Neural progenitor cell (in vitro differentiated cells): ENCODE measurements around the gene LTBP2. TPM values are rescaled to one million over a fixed set of nuclear protein-coding genes. Genes with fewer than 3 reads are reported as not detected.

Experiments
- DNase-seq: peaks from one replicate; pipeline ENCODE4 v3.0.0-alpha.2; 2016; ENCODE audit warnings: low spot score
- H2AFZ ChIP-seq: fragments of 200-600 bp; sonication (generic); replicated peaks from 2 replicates; pipeline ENCODE4 v1.6.1; 2016; ENCODE audit warnings: antibody characterized with exemption
- H3F3A ChIP-seq: fragments of 200-600 bp; sonication (generic); 2 replicates; pipeline ENCODE4 v1.6.1; 2016; ENCODE audit warnings: antibody characterized with exemption, low read depth
- H3K27ac ChIP-seq: fragments of 200-600 bp; sonication (generic); 2 replicates; pipeline ENCODE4 v1.5.1; 2016; ENCODE audit warnings: mild to moderate bottlenecking
- H3K27me3 ChIP-seq: fragments of 200-600 bp; sonication (generic); 2 replicates; pipeline ENCODE4 v1.6.1; 2016; ENCODE audit warnings: mild to moderate bottlenecking, moderate library complexity
- H3K36me3 ChIP-seq: fragments of 200-600 bp; sonication (generic); 2 replicates; pipeline ENCODE4 v1.5.1; 2016
- H3K4me1 ChIP-seq: fragments of 200-600 bp; sonication (generic); 2 replicates; pipeline ENCODE4 v1.6.1; 2016; ENCODE audit warnings: mixed run types
- H3K4me2 ChIP-seq: fragments of 200-600 bp; sonication (generic); 2 replicates; pipeline ENCODE4 v1.6.1; 2016
- H3K4me3 ChIP-seq: fragments of 200-600 bp; sonication (generic); 2 replicates; pipeline ENCODE4 v1.5.1; 2016
- H3K79me2 ChIP-seq: fragments of 200-600 bp; sonication (generic); 2 replicates; pipeline ENCODE4 v1.6.1; 2016; ENCODE audit warnings: low read depth
- H3K9ac ChIP-seq: fragments of 200-600 bp; sonication (generic); 2 replicates; pipeline ENCODE4 v1.6.1; 2016
- H3K9me3 ChIP-seq: fragments of 200-600 bp; sonication (generic); 2 replicates; pipeline ENCODE4 v1.5.1; 2016; ENCODE audit warnings: low read depth
- H4K20me1 ChIP-seq: fragments of 200-600 bp; sonication (generic); 2 replicates; pipeline ENCODE4 v1.6.1; 2016; ENCODE audit warnings: low read depth
- H3K27ac Mint-ChIP-seq: 3 replicates; pipeline ENCODE4 v1.8.0; 2021; ENCODE audit warnings: mixed read lengths
- H3K27me3 Mint-ChIP-seq: 2 replicates; pipeline ENCODE4 v1.8.0; 2022; ENCODE audit warnings: low read depth, mild to moderate bottlenecking, inconsistent platforms, moderate library complexity, mixed read lengths; ENCODE audit not compliant: insufficient read depth
- H3K36me3 Mint-ChIP-seq: 3 replicates; pipeline ENCODE4 v1.8.0; 2021; ENCODE audit warnings: mixed read lengths
- H3K4me1 Mint-ChIP-seq: 3 replicates; pipeline ENCODE4 v1.8.0; 2021; ENCODE audit warnings: mixed read lengths
- H3K4me3 Mint-ChIP-seq: 3 replicates; pipeline ENCODE4 v1.8.0; 2021; ENCODE audit warnings: mild to moderate bottlenecking, moderate library complexity, mixed read lengths
- H3K9me3 Mint-ChIP-seq: 3 replicates; pipeline ENCODE4 v1.8.0; 2020; ENCODE audit warnings: mixed read lengths
- CTCF ChIP-seq: fragments of 200-600 bp; sonication (generic); IDR thresholded peaks from 2 replicates; pipeline ENCODE4 v1.5.1; 2017; ENCODE audit warnings: antibody characterized with exemption, mild to moderate bottlenecking
- EZH2 ChIP-seq: fragments of 200-600 bp; sonication (generic); IDR thresholded peaks from 2 replicates; pipeline ENCODE4 v1.6.1; 2017; ENCODE audit warnings: antibody characterized with exemption, mild to moderate bottlenecking, moderate library complexity
- EZH2phosphoT487 ChIP-seq: fragments of 200-600 bp; sonication (generic); IDR thresholded peaks from 2 replicates; pipeline ENCODE4 v1.6.1; 2017; ENCODE audit warnings: antibody characterized with exemption
- total RNA-seq: library from RNA; depleted of rRNA; stranded (reverse); fragments of >200 nt; gene quantifications from 2 replicates; pipeline ENCODE4 v1.2.3, GENCODE V29; 2015; ENCODE audit warnings: low replicate concordance

The LTBP2 gene
- total RNA-seq, 1 donor from 2014 or later, result 0.43 TPM

DNA sequence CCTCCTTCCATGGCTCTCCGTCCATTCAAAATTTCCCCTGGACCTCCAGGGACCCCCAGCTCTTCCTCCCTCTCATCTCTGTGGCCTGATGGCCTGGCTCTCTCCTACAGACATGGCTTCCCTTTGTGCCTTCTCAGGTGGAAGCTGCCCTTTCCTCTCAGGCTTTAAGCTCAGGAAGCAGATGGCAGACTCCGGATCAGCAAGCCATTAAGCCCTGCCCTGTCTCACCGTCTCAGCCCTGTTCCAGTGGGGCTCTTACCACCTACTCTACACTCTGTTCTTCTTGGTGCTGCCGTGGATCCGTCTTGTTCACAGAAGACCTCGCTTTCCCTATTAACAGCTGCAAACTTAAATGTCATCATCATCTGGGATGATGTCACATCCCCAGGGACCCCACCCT lies 152.1 kb downstream of the LTBP2 start:
- H3K27me3 Mint-ChIP-seq, result peaks cover 6% of the 10 kb centered on the region
- Histone ChIP-seq H3K36me3 (no peaks in the 10 kb centered on the region), H3K4me2 (no peak overlapping the region), H3K9ac (no peak overlapping the region), H3K4me3 (no peak overlapping the region), H3K79me2 (no peaks in the 10 kb centered on the region), H3K9me3 (no peaks in the 10 kb centered on the region), H4K20me1 (no peaks in the 10 kb centered on the region), H3K4me1 (peaks cover 17% of the 10 kb centered on the region), H3K27me3 (no peaks in the 10 kb centered on the region), H2AFZ (peak overlapping the region; percentile 7), H3F3A (peaks cover 10% of the 10 kb centered on the region), H3K27ac (no peak overlapping the region)
- H3K9me3 Mint-ChIP-seq, result no peaks in the 10 kb centered on the region
- DNase-seq, result no peak
- no peak overlapping the region for H3K4me3 Mint-ChIP-seq
- TF ChIP-seq EZH2 (no peak), CTCF (no peak), EZH2phosphoT487 (no peak)
- H3K4me1 Mint-ChIP-seq, result peaks cover 4% of the 10 kb centered on the region
- H3K36me3 Mint-ChIP-seq, result no peaks in the 10 kb centered on the region
- no peak overlapping the region for H3K27ac Mint-ChIP-seq

- H3K9ac ChIP-seq, result no peak overlapping the region
- H3K79me2 ChIP-seq, result no peaks in the 10 kb centered on the region
- Mint-ChIP-seq H3K27me3 (peaks cover 6% of the 10 kb centered on the region), H3K9me3 (peaks cover 3% of the 10 kb centered on the region), H3K36me3 (no peaks in the 10 kb centered on the region), H3K4me1 (peaks cover 4% of the 10 kb centered on the region), H3K4me3 (no peak overlapping the region), H3K27ac (no peak overlapping the region)
- no peaks in the 10 kb centered on the region for H3K9me3 ChIP-seq
- H3F3A ChIP-seq, result peaks cover 10% of the 10 kb centered on the region
- H3K27ac ChIP-seq, result no peak overlapping the region
- H3K4me3 ChIP-seq, result no peak overlapping the region
- TF ChIP-seq EZH2 (no peak), CTCF (peak; percentile 65)
- H3K36me3 ChIP-seq, result no peaks in the 10 kb centered on the region
- DNase-seq, result peak; percentile 71
- no peaks in the 10 kb centered on the region for H3K27me3 ChIP-seq
- no peak overlapping the region for H3K4me2 ChIP-seq
- H3K4me1 ChIP-seq, result peaks cover 17% of the 10 kb centered on the region
- H4K20me1 ChIP-seq, result no peaks in the 10 kb centered on the region
- peak overlapping the region; percentile 7 for H2AFZ ChIP-seq
Observed at GRCh38 chr14:74459289-74459946, 152.6 kb downstream of the LTBP2 start.

DNA sequence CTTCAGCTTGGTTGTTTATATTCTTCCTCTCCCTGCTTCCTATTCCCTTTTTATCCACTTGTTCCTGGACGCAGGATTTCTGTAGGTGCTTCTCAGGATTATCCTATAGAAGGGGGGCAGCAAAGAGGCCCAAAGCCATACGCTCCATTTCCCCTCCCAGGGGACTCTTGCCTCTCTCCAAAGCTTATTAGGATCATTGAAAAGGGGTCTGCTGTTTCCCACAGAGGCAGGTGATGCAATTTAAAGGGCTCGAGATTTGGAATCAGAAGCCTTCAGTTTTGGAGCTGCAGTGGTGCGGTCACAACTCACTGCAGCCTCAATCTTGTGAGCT lies 154.5 kb downstream of the LTBP2 start:
- peaks cover 10% of the 10 kb centered on the region for H3F3A ChIP-seq
- Mint-ChIP-seq H3K9me3 (peaks cover 3% of the 10 kb centered on the region), H3K27ac (no peak overlapping the region), H3K4me1 (peaks cover 4% of the 10 kb centered on the region), H3K4me3 (no peak overlapping the region), H3K36me3 (no peaks in the 10 kb centered on the region), H3K27me3 (peaks cover 8% of the 10 kb centered on the region)
- H3K4me3 ChIP-seq, result no peak overlapping the region
- no peak overlapping the region for H3K9ac ChIP-seq
- H4K20me1 ChIP-seq, result no peaks in the 10 kb centered on the region
- H3K27ac ChIP-seq, result peak overlapping the region; percentile 83
- peak overlapping the region; percentile 49 for H3K4me2 ChIP-seq
- no peaks in the 10 kb centered on the region for H3K27me3 ChIP-seq
- H3K36me3 ChIP-seq, result no peaks in the 10 kb centered on the region
- TF ChIP-seq EZH2phosphoT487 (no peak), CTCF (no peak), EZH2 (no peak)
- H3K9me3 ChIP-seq, result no peaks in the 10 kb centered on the region
- H3K79me2 ChIP-seq, result no peaks in the 10 kb centered on the region
- peak; percentile 50 for DNase-seq
- H3K4me1 ChIP-seq, result peaks cover 17% of the 10 kb centered on the region
- H2AFZ ChIP-seq, result peak overlapping the region; percentile 52
